Activated naive CD4-positive, alpha-beta T cell treated with anti-CD3 and anti-CD28 coated beads for 36 hours (primary cell): ENCODE results near the gene GDAP1L1. TPM values are rescaled to one million over a fixed set of nuclear protein-coding genes. Genes with fewer than 3 reads are reported as not detected.

Experiments used
- CTCF ChIA-PET: fragments of 350-600 bp; sonication (Branson Sonifier 250); formaldehyde crosslinking; loops from one replicate; lab custom pipeline; 2021; ENCODE audit warnings: antibody characterized with exemption; lab: Charles Lee
- DNase-seq: peaks from one replicate; pipeline ENCODE4 v3.0.0-alpha.2; 2020
- H3K27ac Mint-ChIP-seq: one replicate; pipeline ENCODE4 v1.8.0; 2021; ENCODE audit warnings: mild to moderate bottlenecking, mixed read lengths
- H3K27me3 Mint-ChIP-seq: one replicate; pipeline ENCODE4 v1.8.0; 2021; ENCODE audit warnings: low read depth, mixed read lengths
- H3K36me3 Mint-ChIP-seq: one replicate; pipeline ENCODE4 v1.8.0; 2021; ENCODE audit warnings: low read depth, mixed read lengths
- H3K4me1 Mint-ChIP-seq: one replicate; pipeline ENCODE4 v1.8.0; 2021; ENCODE audit warnings: low read depth, mixed read lengths
- H3K4me3 Mint-ChIP-seq: one replicate; pipeline ENCODE4 v1.8.0; 2021; ENCODE audit warnings: mild to moderate bottlenecking, moderate library complexity, mixed read lengths
- H3K9me3 Mint-ChIP-seq: one replicate; pipeline ENCODE4 v1.8.0; 2021; ENCODE audit warnings: mixed read lengths
- intact Hi-C: fragments of 100-400 bp; cut with micrococcal nuclease; formaldehyde crosslinking; loops from one replicate; pipeline ENCODE4 v1.15.1; 2023
- total RNA-seq, 2 experiments: library from RNA; stranded (reverse); gene quantifications; one replicate each; pipeline ENCODE4 v1.2.3, GENCODE V29; 2021

Gene GDAP1L1
- under 1 TPM; 0.27 to 0.50 TPM for total RNA-seq

DNA sequence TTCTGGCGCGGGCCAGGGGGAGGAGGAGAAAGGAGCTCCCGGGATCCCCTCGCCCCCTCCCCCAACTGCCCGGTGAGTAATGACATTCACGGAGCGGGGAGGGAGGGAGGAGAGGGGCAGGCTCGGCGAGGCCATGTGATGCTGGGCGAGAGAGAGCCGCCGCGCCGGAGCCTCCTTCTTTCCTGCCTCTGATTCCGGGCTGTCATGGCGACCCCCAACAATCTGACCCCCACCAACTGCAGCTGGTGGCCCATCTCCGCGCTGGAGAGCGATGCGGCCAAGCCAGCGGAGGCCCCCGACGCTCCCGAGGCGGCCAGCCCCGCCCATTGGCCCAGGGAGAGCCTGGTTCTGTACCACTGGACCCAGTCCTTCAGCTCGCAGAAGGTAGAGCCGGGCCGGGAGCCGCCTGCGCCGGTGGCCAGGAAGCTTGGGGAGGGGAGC lies at the start of gene GDAP1L1:
TSS of gene GDAP1L1 (plus strand) at position 178 of the 441 bp plus-strand sequence. CDS start at position 205, 27 bp downstream.
- no peaks in the 10 kb centered on the region for H3K36me3 Mint-ChIP-seq
- H3K27me3 Mint-ChIP-seq = peaks cover 18% of the 10 kb centered on the region
- no peak within 1 kb of the TSS for H3K27ac Mint-ChIP-seq
- no peak for DNase-seq
- CTCF ChIA-PET = interaction anchor here (1.9 kb wide), 1 partner anchor 30 kb away, joined by 5 read pairs; no protein-coding TSS in a partner anchor
- no peak within 1 kb of the TSS for H3K4me3 Mint-ChIP-seq
- H3K9me3 Mint-ChIP-seq = no peaks in the 10 kb centered on the region
- H3K4me1 Mint-ChIP-seq = peaks cover 2% of the 10 kb centered on the region
- intact Hi-C loops = no loop called here

DNA sequence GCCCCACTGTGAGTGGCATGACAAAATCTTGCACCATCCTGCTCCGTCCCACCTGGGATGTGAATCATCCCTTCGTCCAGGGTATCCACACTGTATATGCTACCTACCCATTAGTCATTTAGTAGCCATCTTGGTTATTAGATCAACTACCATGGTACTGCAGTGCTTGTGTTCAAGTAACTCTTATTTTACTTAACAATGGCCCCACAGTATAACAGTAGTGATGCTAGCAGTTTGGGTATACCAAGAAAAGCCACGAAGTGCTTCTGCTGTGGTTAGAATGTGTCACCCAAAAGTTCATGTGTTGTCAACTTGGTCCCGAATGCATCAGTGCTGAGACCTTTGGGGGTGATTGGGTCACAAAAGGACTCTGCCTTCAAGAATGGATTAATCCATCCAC lies 48.2 kb upstream of the GDAP1L1 start:
- Mint-ChIP-seq H3K36me3 (peaks cover 30% of the 10 kb centered on the region), H3K4me1 (peaks cover 23% of the 10 kb centered on the region), H3K27me3 (no peaks in the 10 kb centered on the region), H3K4me3 (no peak overlapping the region), H3K9me3 (no peaks in the 10 kb centered on the region), H3K27ac (peak overlapping the region; percentile 76)
- peak; percentile 48 for DNase-seq
- intact Hi-C loops = no loop called here
- CTCF ChIA-PET = interaction anchor here (1.9 kb wide), 1 partner anchor 18 kb away, joined by 11 read pairs; no protein-coding TSS in a partner anchor

DNA sequence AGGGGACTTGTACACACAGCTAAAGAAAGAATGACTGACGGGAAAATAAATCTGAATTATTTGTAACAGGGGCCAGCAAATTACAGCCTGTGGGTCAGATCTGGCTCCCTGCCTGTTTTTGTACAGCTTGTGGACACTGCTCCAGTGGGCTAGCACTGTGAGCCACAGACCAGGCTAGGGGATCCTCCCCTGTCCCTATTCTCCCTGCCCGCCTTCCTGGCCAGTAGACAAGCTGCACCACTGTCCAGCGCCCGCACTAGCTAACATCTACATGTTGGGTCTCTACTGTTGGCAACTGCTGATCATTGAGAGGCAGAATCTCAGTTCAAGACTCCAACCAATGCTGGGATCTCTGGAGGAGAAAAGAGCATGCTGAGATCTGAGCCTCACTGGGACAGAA lies 47.2 kb upstream of the GDAP1L1 start:
- intact Hi-C loops = no loop called here
- H3K27me3 Mint-ChIP-seq = no peaks in the 10 kb centered on the region

DNA sequence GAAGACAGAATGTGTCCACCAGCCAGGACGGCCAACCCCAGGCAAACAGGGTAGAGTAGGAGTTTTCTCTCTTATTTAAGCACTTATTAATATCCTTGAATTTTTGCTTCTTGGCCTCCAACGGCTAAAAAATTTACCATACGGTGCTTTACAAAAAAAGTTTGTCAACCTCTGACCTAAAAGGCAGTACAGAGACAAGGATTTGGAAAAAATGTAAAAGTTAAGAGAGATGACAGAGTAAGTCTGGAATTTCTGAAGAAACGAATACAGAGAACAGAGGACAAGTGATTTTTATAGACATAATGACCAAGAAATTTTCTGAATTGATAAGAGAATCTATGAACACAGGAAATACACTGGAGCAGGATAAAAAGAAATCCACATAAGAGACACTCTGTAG lies 46.7 kb upstream of the GDAP1L1 start:
- DNase-seq = no peak
- Mint-ChIP-seq H3K4me3 (no peak overlapping the region), H3K27me3 (no peaks in the 10 kb centered on the region), H3K36me3 (peaks cover 31% of the 10 kb centered on the region), H3K9me3 (no peaks in the 10 kb centered on the region), H3K27ac (no peak overlapping the region), H3K4me1 (peaks cover 33% of the 10 kb centered on the region)
- CTCF ChIA-PET = no interaction called here
- intact Hi-C loops = no loop called here

More for the DNA sequence above, 47.2 kb upstream of the GDAP1L1 start:
- H3K27ac Mint-ChIP-seq = no peak overlapping the region
- H3K4me1 Mint-ChIP-seq = peaks cover 30% of the 10 kb centered on the region
- no peak for DNase-seq
- CTCF ChIA-PET = no interaction called here
- H3K36me3 Mint-ChIP-seq = peaks cover 31% of the 10 kb centered on the region
- H3K9me3 Mint-ChIP-seq = no peaks in the 10 kb centered on the region
- no peak overlapping the region for H3K4me3 Mint-ChIP-seq

DNA sequence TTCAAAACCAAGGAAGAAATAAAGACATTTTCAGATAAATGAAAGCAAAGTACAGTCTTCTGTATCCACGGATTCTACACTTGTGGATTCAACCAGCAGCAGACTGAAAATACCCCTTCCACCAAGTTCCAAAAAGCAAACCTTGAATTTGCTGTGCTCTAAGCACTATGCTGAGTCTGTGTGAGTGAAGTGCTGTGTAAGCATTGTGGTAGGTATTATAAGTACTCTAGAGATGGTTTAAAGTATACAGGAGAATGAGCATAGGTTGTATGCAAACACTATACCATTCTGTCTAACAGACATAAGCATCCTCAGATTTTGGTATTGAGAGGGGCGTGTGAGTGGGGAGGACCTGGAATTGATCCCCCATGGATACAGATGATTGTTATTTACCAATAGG lies 46.1 kb upstream of the GDAP1L1 start:
- Mint-ChIP-seq H3K4me1 (peaks cover 35% of the 10 kb centered on the region), H3K9me3 (no peaks in the 10 kb centered on the region), H3K27me3 (no peaks in the 10 kb centered on the region), H3K36me3 (peaks cover 31% of the 10 kb centered on the region), H3K4me3 (no peak overlapping the region), H3K27ac (no peak overlapping the region)
- intact Hi-C loops = no loop called here
- CTCF ChIA-PET = no interaction called here
- no peak for DNase-seq

DNA sequence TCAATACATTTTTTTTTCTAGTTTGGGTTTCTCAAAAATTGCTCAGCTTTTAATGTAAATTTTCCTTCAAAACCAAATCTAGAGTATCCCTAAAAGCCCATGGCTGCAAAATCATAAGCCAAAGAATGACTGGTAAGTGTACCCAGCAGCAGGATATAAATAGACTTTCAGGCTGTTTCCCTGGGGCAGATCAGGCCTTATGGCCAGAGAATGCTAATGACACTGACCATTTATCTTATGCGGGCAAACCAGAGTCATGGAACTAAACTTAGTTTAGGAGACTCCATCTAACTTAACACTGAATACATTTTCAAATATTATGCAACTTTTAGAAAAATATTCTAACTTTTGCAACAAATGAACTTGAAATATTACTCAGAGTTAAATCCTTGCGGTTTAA lies 43.9 kb upstream of the GDAP1L1 start:
- no peak for DNase-seq
- intact Hi-C loops = no loop called here
- Mint-ChIP-seq H3K27ac (no peak overlapping the region), H3K9me3 (no peaks in the 10 kb centered on the region), H3K36me3 (peaks cover 31% of the 10 kb centered on the region), H3K27me3 (no peaks in the 10 kb centered on the region), H3K4me1 (peaks cover 53% of the 10 kb centered on the region), H3K4me3 (no peak overlapping the region)
- CTCF ChIA-PET = interaction anchor here (0.7 to 1.5 kb wide), 4 partner anchors 14 to 411 kb away, joined by 3 to 5 read pairs (median 3); no protein-coding TSS in a partner anchor

DNA sequence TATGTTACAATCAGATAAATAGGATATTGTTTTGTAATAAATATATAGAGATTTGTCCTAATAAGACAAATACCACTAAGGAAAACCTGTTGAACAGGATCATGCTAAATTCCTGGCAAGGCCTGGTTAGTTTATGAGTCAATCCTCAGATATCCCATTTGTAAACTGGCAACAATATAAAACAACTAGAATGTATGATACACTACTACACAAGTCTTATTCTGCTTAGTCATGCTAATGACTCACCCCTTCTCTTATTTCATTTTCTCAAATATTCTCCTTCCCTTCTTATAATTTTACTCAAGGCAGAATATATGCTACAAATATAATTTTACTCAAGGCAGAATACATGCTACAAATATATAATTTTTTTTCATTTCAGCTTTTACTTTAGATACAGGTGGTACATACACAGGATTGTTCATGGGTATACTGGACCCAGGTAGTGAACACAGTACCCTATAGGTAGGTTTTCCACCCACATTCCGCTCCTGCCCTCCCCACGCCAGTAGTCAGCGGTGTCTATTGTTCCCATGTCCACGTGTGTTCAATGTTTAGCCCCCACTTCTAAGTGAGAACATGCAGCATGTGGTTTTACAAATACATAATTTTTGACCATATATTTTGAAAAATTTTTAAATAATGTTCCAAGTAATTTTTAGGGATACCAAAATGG lies 42.8 kb upstream of the GDAP1L1 start:
- CTCF ChIA-PET = interaction anchor here (0.6 kb wide), 1 partner anchor 63 kb away, joined by 3 read pairs; no protein-coding TSS in a partner anchor
- DNase-seq = no peak
- intact Hi-C loops = no loop called here
- Mint-ChIP-seq H3K27ac (no peak overlapping the region), H3K4me3 (no peak overlapping the region), H3K27me3 (no peaks in the 10 kb centered on the region), H3K4me1 (peaks cover 58% of the 10 kb centered on the region), H3K36me3 (peaks cover 25% of the 10 kb centered on the region), H3K9me3 (no peaks in the 10 kb centered on the region)

DNA sequence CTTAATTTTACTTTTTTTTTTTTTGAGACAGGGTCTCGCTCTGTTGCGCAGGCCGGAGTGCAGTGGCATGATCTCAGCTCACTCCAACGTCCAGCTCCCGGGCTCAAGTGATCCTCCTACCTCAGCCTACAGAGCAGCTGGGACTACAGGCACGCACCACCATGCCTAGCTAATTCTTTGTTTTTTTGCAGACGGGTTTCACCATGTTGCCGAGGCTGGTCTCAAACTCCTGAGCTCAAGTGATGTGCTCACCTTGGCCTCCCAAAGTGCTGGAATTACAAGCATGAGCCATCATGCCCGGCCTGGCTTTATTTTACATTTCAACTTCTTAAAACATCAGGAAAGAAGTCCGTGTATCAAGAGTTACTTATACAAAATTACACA lies 42.3 kb upstream of the GDAP1L1 start:
- intact Hi-C loops = no loop called here
- H3K27me3 Mint-ChIP-seq = no peaks in the 10 kb centered on the region
- CTCF ChIA-PET = no interaction called here
- no peak overlapping the region for H3K27ac Mint-ChIP-seq
- H3K4me3 Mint-ChIP-seq = no peak overlapping the region
- H3K36me3 Mint-ChIP-seq = peaks cover 23% of the 10 kb centered on the region
- peaks cover 58% of the 10 kb centered on the region for H3K4me1 Mint-ChIP-seq
- DNase-seq = no peak
- no peaks in the 10 kb centered on the region for H3K9me3 Mint-ChIP-seq

DNA sequence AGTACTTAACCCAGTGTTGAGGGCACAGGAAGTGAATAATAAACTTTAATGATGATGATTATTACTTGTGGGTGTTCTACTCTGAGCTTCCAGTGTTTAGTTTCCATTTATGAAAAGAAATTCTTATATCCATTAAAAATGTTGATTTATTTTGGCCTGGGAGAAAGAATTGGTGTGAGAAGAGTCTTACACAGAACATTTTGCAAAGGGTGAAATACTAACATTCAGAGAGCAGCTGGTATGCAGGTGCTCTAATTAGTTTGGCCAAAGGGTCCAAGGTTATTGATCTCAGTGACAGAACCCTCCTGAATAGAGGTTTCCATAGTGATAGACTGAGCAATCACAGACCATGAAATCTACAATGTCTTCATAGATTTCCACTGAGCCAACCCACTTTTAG lies 41.0 kb upstream of the GDAP1L1 start:
- Mint-ChIP-seq H3K27me3 (no peaks in the 10 kb centered on the region), H3K27ac (no peak overlapping the region), H3K9me3 (no peaks in the 10 kb centered on the region), H3K4me3 (no peak overlapping the region), H3K4me1 (peaks cover 51% of the 10 kb centered on the region), H3K36me3 (peaks cover 22% of the 10 kb centered on the region)
- CTCF ChIA-PET = interaction anchor here (1.0 to 1.7 kb wide), 2 partner anchors 11 to 89 kb away, joined by 3 to 7 read pairs; no protein-coding TSS in a partner anchor
- intact Hi-C loops = no loop called here
- DNase-seq = no peak

DNA sequence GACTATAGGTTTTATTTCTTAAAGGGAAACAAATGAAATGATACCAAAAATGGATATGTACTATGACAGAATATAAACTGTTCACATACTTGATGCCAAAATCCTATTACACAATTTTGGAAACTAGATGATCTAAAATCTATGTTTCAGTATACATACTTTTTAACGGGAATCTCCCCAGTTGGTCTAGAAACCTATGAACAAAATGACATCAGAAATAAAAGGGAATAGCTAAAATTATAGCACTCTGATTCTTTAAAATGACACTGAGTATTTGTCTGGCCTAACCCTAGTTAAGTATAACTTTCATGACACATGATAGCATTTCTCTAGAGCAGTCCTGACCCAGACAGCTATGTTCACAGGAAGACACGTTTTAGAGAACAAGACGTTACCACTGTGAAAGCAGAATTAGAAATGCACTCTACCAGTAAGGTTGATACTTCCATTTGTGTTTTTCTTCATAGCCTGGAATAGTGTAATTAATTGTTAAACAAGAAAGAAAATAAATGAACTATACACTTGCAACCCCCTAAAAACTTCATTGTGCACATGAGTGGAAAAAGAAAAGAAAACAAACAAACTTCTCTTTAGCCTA lies 39.9 kb upstream of the GDAP1L1 start:
- no peaks in the 10 kb centered on the region for H3K9me3 Mint-ChIP-seq
- H3K4me1 Mint-ChIP-seq = peaks cover 61% of the 10 kb centered on the region
- peaks cover 15% of the 10 kb centered on the region for H3K36me3 Mint-ChIP-seq
- intact Hi-C loops = no loop called here
- DNase-seq = no peak
- no peaks in the 10 kb centered on the region for H3K27me3 Mint-ChIP-seq
- no peak overlapping the region for H3K4me3 Mint-ChIP-seq
- H3K27ac Mint-ChIP-seq = peak overlapping the region; percentile 7
- CTCF ChIA-PET = interaction anchor here (1.2 to 1.7 kb wide), 2 partner anchors 10 to 90 kb away, joined by 4 to 7 read pairs; no protein-coding TSS in a partner anchor

DNA sequence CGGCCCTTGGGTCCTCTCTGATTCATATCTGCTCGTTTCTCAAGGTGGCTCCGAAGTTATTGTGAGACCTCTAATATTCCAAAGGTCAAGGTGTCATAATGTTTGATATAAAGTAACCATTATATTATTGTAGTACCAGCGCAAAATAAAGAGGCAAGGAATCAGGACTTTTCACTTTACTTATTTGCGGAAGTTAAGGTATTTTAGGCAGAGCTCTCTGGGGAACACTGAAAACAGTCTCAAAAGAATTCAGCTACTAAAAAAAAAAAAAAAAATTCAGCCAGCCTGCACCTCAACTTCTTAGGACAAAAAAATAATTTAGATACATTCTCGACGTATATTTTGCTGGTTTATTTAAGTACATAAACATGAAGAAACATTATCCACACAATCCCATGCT lies 38.9 kb upstream of the GDAP1L1 start:
- no peaks in the 10 kb centered on the region for H3K27me3 Mint-ChIP-seq
- H3K36me3 Mint-ChIP-seq = peaks cover 12% of the 10 kb centered on the region
- DNase-seq = no peak
- CTCF ChIA-PET = interaction anchor here (0.7 to 1.3 kb wide), 2 partner anchors 103 to 402 kb away, joined by 3 to 4 read pairs; partner anchors contain the start of gene FITM2
- no peak overlapping the region for H3K27ac Mint-ChIP-seq
- no peaks in the 10 kb centered on the region for H3K9me3 Mint-ChIP-seq
- peaks cover 63% of the 10 kb centered on the region for H3K4me1 Mint-ChIP-seq
- intact Hi-C loops = no loop called here
- no peak overlapping the region for H3K4me3 Mint-ChIP-seq

DNA sequence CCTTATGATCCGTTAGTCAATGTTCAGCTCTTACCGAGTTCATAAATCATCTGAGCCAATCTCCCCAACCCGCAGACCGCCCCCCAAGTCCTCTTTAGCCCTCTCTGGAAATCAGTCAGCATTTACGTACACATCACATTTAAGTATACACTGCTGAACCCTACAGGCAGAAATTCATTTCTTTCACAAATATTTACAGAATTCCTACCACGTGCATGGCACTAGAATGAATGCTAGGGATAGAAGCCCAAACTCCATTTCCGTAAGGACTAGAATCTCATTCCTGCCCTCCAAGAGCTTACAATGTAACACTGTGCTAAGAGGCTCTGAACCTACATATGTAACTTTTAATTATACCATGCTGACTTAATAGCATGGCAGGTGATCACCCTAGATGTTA lies 38.3 kb upstream of the GDAP1L1 start:
- H3K9me3 Mint-ChIP-seq = no peaks in the 10 kb centered on the region
- peaks cover 10% of the 10 kb centered on the region for H3K36me3 Mint-ChIP-seq
- CTCF ChIA-PET = interaction anchor here (0.7 to 1.3 kb wide), 2 partner anchors 102 to 402 kb away, joined by 3 to 4 read pairs; partner anchors contain the start of gene FITM2
- peaks cover 58% of the 10 kb centered on the region for H3K4me1 Mint-ChIP-seq
- H3K27me3 Mint-ChIP-seq = no peaks in the 10 kb centered on the region
- DNase-seq = no peak
- intact Hi-C loops = no loop called here
- no peak overlapping the region for H3K27ac Mint-ChIP-seq
- H3K4me3 Mint-ChIP-seq = peak overlapping the region; percentile 94
